SH-SY5Y (cell line): ENCODE results near the gene IRF3.

Experiments
- GATA2 ChIP-seq: IDR thresholded peaks from 2 replicates; pipeline ENCODE4 v1.6.1; 2011; ENCODE audit warnings: mild to moderate bottlenecking, low read depth, low read length
- GATA3 ChIP-seq: IDR thresholded peaks from 2 replicates; pipeline ENCODE4 v1.6.1; 2011; ENCODE audit warnings: low read depth, mild to moderate bottlenecking, low read length, moderate library complexity

The IRF3 gene, protein sequence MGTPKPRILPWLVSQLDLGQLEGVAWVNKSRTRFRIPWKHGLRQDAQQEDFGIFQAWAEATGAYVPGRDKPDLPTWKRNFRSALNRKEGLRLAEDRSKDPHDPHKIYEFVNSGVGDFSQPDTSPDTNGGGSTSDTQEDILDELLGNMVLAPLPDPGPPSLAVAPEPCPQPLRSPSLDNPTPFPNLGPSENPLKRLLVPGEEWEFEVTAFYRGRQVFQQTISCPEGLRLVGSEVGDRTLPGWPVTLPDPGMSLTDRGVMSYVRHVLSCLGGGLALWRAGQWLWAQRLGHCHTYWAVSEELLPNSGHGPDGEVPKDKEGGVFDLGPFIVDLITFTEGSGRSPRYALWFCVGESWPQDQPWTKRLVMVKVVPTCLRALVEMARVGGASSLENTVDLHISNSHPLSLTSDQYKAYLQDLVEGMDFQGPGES

DNA sequence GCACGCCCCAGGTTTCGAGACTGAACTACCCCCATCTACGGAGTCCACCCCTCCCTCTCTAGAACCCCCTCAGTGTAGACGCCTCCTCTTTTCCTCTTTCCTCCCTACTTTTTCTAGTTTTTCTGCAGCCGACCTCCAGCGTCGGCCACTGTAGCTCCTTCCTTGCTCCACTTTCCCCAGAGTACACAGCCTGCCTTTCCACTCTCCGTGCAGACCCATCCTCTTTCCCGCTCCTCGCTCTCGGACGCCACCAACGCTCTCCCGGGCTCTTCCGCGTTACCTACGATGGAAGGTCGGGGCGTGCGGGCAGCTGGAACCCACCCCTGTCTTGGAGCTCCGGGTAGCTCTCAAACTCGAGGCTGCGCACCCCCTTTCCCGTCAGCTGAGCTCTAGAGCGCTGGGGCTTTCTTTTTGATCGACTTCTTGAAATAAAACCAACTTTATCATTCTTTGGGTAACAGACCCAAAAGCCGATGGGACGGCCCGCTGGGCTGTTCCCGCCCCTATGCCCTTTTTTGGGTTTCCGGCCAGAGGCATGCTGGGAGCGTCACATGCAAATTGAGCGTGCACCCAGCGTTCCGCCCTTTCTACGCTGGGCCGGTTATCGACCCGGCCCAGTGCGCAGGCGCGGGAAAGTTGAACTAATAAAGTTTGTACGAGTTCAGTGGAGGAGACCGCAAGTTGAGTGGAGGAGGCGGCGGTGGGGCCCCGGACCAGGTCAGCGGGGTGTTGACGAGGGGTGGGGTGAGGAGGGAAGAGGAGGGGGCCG lies at the start of gene IRF3, which contains the start of gene BCL2L12:
TSS of gene IRF3 (minus strand) at position 507 of the 769 bp plus-strand sequence. CDS start 1,019 bp downstream, outside the sequence.
TSS of gene BCL2L12 (plus strand) at position 583 of the 769 bp plus-strand sequence. CDS start 760 bp downstream, outside the sequence.
- no peak for TF ChIP-seq GATA3
- no peak; the same call in 1 of the 2 replicates for TF ChIP-seq GATA2

DNA sequence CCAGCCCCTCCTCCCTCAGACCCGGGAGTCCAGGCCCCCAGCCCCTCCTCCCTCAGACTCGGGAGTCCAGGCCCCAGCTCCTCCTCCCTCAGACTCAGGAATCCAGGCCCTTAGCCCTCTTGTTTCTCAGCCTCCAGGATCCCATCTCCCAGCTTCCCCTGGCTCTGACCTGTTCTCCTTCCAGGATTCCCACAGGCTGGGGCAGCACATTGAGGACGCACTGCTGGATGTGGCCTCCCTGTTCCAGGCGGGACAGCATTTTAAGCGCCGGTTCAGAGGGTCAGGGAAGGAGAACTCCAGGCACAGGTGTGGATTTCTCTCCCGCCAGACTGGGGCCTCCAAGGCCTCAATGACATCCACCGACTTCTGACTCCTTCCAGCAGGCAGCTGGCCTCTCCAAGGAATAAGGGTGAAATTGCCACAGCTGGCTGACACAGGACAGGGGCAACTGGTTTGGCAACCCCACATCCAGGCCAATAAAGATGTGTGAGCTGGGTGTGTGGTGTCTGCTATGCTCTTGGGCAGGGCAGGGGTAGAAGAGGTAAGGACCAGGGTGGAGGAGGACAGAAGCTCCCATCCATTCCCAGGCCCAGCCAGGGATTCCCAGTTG lies 47.7 kb upstream of the IRF3 start:
- TF ChIP-seq GATA2 = no peak
- no peak for TF ChIP-seq GATA3

DNA sequence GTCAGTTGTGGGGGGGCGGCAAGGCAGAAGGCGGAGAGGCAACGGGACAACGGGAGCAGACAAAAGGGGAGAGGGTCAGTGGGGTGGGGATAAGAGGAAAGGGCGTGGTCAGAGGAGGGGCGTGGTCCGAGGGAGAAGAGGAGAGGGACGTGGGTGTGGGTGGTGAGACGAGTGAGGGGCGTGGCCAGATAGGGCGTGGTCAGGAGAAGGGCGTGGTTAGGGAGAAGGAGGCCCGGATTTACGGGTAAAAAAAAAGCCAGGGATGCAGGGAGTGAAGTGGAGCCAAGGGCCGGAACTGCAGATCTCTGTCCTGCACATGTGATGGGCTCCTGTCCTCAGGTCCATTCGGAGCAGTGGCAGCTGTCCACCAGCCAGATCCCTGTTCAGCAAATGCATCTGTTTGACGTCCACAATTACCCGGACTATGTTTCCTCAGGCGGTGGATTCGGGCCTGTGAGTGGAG lies 46.8 kb upstream of the IRF3 start:
- TF ChIP-seq GATA2 (no peak), GATA3 (no peak)

DNA sequence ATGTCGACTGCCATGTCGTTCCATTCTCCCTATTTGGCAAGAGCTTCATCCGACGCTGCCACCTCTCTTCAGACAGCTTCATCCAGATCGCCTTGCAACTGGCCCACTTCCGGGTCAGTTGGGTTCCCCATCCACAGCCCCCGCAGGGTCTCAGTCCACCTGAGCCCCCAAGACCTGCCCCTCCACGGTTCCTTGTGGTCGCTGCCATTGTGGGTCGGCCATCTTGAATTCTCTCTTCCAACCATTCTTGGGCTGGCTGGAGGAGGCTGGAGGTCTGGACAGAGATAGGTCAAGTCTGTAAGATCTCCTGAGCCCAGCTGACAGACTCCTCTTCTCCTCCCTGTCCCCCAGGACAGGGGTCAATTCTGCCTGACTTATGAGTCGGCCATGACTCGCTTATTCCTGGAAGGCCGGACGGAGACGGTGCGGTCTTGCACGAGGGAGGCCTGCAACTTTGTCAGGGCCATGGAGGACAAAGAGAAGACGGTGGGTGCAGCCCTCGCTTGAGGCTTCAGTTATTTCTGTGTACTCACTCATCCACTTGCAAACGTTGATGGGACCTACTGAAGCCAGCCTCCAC lies 44.8 kb upstream of the IRF3 start:
- TF ChIP-seq GATA3 (no peak), GATA2 (no peak)

DNA sequence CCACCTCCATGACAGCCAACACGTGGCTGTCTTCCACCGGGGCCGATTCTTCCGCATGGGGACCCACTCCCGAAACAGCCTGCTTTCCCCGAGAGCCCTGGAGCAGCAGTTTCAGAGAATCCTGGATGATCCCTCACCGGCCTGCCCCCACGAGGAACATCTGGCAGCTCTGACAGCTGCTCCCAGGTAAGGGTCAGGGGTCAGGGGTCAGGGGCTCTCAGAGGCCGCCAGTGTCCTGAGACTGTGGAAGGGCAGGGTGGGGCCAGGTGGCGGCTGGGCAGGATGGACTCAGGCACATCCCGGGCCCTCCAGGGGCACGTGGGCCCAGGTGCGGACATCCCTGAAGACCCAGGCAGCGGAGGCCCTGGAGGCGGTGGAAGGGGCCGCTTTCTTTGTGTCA lies 40.3 kb upstream of the IRF3 start:
- TF ChIP-seq GATA3 (no peak), GATA2 (no peak)

DNA sequence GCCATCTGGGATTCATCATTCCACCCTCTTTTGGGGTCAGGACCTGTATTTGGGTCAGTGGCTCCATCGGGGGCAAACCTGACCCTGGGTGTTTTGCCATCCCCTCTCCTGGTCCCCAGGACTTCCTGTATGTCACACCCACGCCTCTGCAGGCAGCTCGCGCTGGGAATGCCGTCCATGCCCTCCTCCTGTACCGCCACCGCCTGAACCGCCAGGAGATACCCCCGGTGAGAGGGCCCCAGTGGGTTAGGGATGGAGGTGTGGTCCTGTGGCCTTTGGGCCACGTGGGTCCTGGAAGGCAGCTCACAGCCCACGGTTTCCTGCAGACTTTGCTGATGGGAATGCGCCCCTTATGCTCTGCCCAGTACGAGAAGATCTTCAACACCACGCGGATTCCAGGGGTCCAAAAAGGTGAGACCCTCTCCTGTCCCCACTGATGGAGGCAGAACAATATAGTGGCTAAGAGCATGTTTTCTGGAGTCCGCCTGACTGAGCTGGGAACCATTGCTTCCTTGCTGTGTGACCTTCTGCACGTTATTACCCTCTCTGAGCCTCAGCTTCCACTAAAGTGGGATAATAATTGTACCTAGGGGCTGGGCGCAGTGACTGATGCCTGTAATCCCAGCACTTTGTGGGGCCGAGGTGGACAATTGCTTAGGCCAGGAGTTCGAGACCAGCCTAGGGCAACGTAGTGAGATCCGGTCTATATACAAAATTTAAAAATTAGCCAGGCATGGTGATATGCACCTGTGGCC lies 39.4 kb upstream of the IRF3 start:
- no peak for TF ChIP-seq GATA2
- no peak for TF ChIP-seq GATA3

DNA sequence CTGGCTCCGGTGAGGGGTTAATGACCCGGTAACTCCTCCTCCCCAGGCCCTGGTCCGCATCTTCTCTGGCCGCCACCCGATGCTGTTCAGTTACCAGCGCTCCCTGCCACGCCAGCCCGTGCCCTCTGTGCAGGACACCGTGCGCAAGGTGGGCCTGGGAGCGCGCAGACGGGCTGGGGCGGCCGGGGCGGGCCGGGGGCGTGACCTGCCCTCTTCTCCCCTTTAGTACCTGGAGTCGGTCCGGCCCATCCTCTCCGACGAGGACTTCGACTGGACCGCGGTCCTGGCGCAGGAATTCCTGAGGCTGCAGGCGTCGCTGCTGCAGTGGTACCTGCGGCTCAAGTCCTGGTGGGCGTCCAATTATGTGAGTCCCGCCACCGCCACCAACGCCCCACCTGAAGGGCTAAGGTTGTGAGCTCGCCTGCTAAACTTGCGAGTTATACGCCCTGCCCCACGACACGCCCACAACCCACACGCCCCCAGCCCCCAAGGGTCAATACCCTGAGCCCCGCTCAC lies 35.7 kb upstream of the IRF3 start:
- TF ChIP-seq GATA3 = no peak
- no peak for TF ChIP-seq GATA2

DNA sequence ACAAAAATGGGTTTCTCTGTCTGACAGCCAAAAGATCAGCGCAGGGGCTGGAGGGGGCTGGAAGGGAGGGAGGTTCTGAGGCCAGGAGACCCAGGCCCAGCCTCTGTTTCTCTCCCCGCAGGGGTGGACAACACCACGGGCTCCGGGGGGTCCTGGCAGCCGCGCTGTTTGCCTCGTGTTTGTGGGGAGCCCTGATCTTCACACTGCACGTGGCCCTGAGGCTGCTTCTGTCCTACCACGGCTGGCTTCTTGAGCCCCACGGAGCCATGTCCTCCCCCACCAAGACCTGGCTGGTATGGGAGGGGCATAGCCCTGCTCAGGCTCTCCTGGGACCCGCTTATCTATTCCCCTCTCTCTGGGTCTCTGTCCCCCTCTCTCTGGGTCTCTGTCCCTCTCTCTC lies 34.9 kb upstream of the IRF3 start:
- TF ChIP-seq GATA3 = no peak
- no peak for TF ChIP-seq GATA2

DNA sequence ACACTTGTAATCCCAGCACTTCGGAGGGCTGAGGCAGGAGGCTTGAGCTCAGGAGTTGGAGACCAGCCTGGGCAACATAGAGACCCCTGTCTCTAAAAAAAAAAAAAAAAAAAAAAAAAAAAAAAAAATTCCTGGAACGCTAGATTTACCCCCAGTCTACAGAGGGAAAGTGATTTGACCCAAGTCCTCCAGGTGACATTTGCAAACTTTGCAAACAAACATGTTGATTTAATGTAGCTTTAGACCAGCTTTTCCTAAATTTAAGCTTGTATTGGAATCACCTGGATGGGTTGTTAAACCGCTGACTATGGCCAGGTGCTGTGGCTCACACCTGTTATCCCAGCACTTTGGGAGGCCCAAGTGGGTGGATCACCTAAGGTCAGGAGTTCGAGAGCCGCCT lies 33.7 kb upstream of the IRF3 start:
- TF ChIP-seq GATA3 (no peak), GATA2 (no peak)

DNA sequence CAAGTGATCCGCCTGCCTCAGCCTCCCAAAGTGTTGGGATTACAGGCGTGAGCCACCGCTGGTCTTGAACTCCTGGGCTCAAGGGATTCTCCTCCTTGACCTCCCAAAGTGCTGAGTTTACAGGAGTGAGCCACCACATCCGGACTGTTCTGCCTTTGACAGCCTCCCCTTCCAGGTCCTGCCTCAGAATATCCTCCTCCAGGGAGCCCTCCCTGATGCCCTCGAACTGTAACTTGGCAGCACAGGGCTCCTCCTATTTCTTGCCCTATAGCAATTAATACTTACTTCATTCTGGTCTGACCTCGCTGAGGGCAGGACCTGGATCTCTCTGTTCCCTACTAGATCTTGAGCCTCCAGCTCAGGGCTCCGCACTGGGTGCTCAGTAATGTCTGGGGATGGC lies 31.2 kb upstream of the IRF3 start:
- TF ChIP-seq GATA2 (no peak), GATA3 (no peak)

DNA sequence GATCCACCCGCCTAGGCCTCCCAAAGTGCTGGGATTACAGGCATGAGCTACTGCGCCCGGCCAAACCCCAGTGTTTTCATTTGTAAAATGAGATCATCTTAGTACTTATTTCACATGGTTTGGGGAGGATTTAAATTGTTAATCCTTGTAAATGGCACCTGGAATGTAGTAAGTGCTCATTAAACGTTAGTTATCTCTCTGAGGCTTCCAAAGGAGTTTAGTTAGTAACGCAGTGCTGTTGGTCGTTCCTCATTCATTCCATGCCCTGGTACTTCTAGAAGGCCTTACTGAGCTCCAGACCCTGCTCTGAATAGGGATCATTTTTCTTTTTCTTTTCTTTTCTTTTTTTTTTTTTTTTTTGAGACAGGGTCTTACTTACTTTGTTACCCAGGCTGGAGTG lies 30.5 kb upstream of the IRF3 start:
- TF ChIP-seq GATA2 (no peak), GATA3 (no peak)

DNA sequence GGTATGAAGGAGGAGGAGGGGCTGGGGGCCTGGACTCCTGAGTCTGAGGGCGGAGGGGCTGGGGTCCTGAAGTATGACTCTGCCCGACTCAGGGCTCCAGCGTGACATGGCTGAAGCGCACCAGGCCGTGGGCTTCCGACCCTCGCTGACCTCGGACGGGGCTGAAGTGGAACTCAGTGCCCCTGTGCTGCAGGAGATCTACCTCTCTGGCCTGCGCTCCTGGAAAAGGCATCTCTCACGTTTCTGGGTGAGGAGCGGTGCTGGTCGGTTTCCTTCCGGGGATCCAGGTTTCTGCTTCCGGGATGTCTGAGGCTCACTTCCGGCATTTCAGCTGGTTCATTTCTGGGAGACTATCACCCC lies 26.5 kb upstream of the IRF3 start:
- TF ChIP-seq GATA3 = no peak
- TF ChIP-seq GATA2 = no peak
